ENCODE results near the gene OR4K5. TPM values are rescaled to one million over a fixed set of nuclear protein-coding genes. Genes with fewer than 3 reads are reported as not detected.
A peak's percentile ranks its signal among the peaks of the same experiment; 100 is the strongest.
"Not testable (repeated sequence)": the region's sequence is repeated elsewhere in the genome, so short reads cannot be mapped to it uniquely, and the experiment has no call there.

OR4K5 gene
- total RNA-seq, 8 experiments from 2014 or later: 0.17 TPM; not detected in 7

DNA sequence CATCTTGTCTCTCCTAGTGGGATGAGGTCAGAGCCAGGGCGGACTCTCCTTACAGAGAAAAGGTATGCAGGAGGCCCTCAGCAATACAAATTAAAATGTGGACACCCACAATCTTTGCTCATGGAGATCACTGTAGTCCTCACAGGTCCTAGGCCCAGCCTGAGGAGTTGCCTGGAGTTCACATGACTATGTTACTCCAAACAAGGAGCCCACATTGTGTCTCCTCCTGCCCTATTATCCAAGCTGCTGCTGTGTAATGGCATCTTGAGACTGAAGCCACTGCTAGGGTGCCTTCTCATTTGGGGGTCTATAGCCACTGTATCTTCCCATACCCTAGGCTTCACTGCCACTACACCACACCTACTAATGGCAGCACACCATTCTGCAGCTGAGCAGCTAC lies 21.3 kb downstream of the OR4K5 start:
- in situ Hi-C loops (cut with MboI; ENCODE audit: low pct_unique_long_range_greater_than_20kb in 2 of 9, low sequenced_read_pairs in 9 of 9, unreplicated experiment in 9 of 9): no loop called here
- Histone ChIP-seq H3K4me3 (no peak overlapping the region), H3K27ac (no peak overlapping the region), H3K4me1 (replicated peaks in 1 of 2) (no peaks in the 10 kb centered on the region)
- WGBS, 10 experiments: 0 to 67% (median 40%) methylated on average over 1 of the region's 1 CpG; no CpG with 5 or more reads in 3 of the 10 experiments
- ATAC-seq (replicated peaks in 6 of 8): no peak

- no peaks in the 10 kb centered on the region for H3K4me1 ChIP-seq (replicated peaks in 1 of 2)
- no peak overlapping the region for H3K4me3 ChIP-seq
- 0 to 68% (median 54%) methylated on average over 1 to 3 of the region's 3 CpGs for WGBS, 10 experiments
- H3K27ac ChIP-seq: no peak overlapping the region
- ATAC-seq (replicated peaks in 6 of 8): peak in 1 of 8 experiments; percentile 73
- in situ Hi-C loops (cut with MboI; ENCODE audit: low pct_unique_long_range_greater_than_20kb in 2 of 9, low sequenced_read_pairs in 9 of 9, unreplicated experiment in 9 of 9): no loop called here
These were observed 27.1 kb downstream of the OR4K5 start for GRCh38 chr14:19947413-19948090.

- in situ Hi-C loops (cut with MboI; ENCODE audit: low pct_unique_long_range_greater_than_20kb in 2 of 9, low sequenced_read_pairs in 9 of 9, unreplicated experiment in 9 of 9): no loop called here
- ATAC-seq (replicated peaks in 6 of 8): no peak
These were observed 28.8 kb downstream of the OR4K5 start for GRCh38 chr14:19949218-19949617.

GRCh38 chr14:19969735-19970134 lies 49.3 kb downstream of the OR4K5 start:
- H3K4me1 ChIP-seq (replicated peaks in 1 of 2); H3K27ac ChIP-seq; ATAC-seq (replicated peaks in 6 of 8); in situ Hi-C loops (cut with MboI; ENCODE audit: low pct_unique_long_range_greater_than_20kb in 2 of 9, low sequenced_read_pairs in 9 of 9, unreplicated experiment in 9 of 9); H3K4me3 ChIP-seq: not testable (repeated sequence)
- WGBS, 10 experiments: 13 to 90% (median 43%) methylated on average over 1 to 2 of the region's 2 CpGs; no CpG with 5 or more reads in 4 of the 10 experiments

More at GRCh38 chr14:19949218-19949617, 28.8 kb downstream of the OR4K5 start:
- Histone ChIP-seq H3K4me3 (no peak overlapping the region), H3K4me1 (replicated peaks in 1 of 2) (no peaks in the 10 kb centered on the region), H3K27ac (no peak overlapping the region)
- WGBS, 10 experiments: 0 to 63% (median 21%) methylated on average over 1 to 2 of the region's 2 CpGs

Other genes starting within 250 kb of the OR4K5 start
- gene OR11H2, start 206.7 kb upstream of the OR4K5 start, total RNA-seq: not detected
- under 1 TPM in 3 of 8 experiments, not detected in 5; 0.18 to 0.38 (median 0.18) TPM for gene OR4Q3, start 177.0 kb upstream of the OR4K5 start, total RNA-seq
- under 1 TPM in 4 of 8 experiments, not detected in 4; 0.13 to 0.81 (median 0.24) TPM for gene OR4M1, start 147.1 kb upstream of the OR4K5 start, total RNA-seq
- gene OR4N2, start 116.8 kb upstream of the OR4K5 start, total RNA-seq: under 1 TPM in 5 of 8 experiments, not detected in 3; 0.14 to 0.71 (median 0.24) TPM
- under 1 TPM in 5 of 8 experiments, not detected in 3; 0.10 to 0.71 (median 0.15) TPM for gene OR4K2, start 45.5 kb upstream of the OR4K5 start, total RNA-seq
- gene OR4K1, start 10.3 kb downstream of the OR4K5 start, total RNA-seq: under 1 TPM in 2 of 8 experiments, not detected in 6; 0.41 to 0.52 TPM
- gene OR4K15, start 55.0 kb downstream of the OR4K5 start, total RNA-seq: under 1 TPM in 2 of 8 experiments, not detected in 6; 0.18 to 0.47 TPM
- under 1 TPM in 1 of 8 experiments, not detected in 7; 0.19 TPM for gene OR4Q2, start 81.6 kb downstream of the OR4K5 start, total RNA-seq
- not detected for gene OR4K14, start 98.7 kb downstream of the OR4K5 start, total RNA-seq
- under 1 TPM in 5 of 8 experiments, not detected in 3; 0.04 to 0.49 (median 0.10) TPM for gene OR4K13, start 115.4 kb downstream of the OR4K5 start, total RNA-seq
- under 1 TPM in 1 of 8 experiments, not detected in 7; 0.21 TPM for gene OR4L1, start 139.4 kb downstream of the OR4K5 start, total RNA-seq
- under 1 TPM in 5 of 8 experiments, not detected in 3; 0.05 to 0.19 (median 0.10) TPM for gene OR4K17, start 190.1 kb downstream of the OR4K5 start, total RNA-seq
- gene OR4N5, start 218.2 kb downstream of the OR4K5 start, total RNA-seq: under 1 TPM in 3 of 8 experiments, not detected in 5; 0.08 to 0.81 (median 0.38) TPM

Data from motor neuron (in vitro differentiated cells).